Fibroblast of villous mesenchyme (primary cell): ENCODE data around the gene SPATA31C2. TPM values are rescaled to one million over a fixed set of nuclear protein-coding genes. Genes with fewer than 3 reads are reported as not detected.
"Not testable (repeated sequence)": the region's sequence is repeated elsewhere in the genome, so short reads cannot be mapped to it uniquely, and the experiment has no call there.

ENCODE experiments used
- DNase-seq: peaks from one replicate; pipeline ENCODE4 v3.0.0-alpha.2; 2010; ENCODE audit warnings: low read depth
- H3K4me3 ChIP-seq: 2 replicates; pipeline ENCODE4 v1.5.1; 2011; ENCODE audit warnings: low read depth, mild to moderate bottlenecking, low read length
- CTCF ChIP-seq: IDR thresholded peaks from 2 replicates; pipeline ENCODE4 v1.5.1; 2012; ENCODE audit warnings: low read depth, mild to moderate bottlenecking, low read length; ENCODE audit not compliant: insufficient read depth
- total RNA-seq: library from RNA; depleted of rRNA; stranded (reverse); fragments of >200 nt; gene quantifications from 2 replicates; pipeline ENCODE4 v1.2.3, GENCODE V29; 2012

SPATA31C2 gene
- under 0.01 TPM in 1 of 2 replicates, not detected in the other for total RNA-seq

DNA sequence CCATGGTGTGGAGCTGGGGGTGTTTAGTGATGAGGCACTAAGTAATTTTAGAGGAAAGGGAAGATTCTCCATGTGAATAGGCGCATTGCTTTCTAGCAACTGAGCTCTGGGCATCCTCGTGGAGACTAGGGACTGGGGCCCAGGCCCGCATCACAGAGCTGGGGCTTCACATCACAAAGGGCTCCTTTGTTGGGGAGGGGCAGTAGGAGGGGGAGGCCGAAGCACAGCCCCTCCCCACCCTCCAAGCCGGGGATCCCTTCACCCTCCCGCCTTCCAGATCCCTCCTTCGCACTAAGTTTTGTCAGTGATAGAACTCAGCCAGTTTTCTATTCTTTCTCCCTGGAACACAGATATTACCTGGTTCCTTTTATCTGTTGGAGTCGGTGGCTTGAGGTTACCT, at the start of gene SPATA31C2:
TSS of gene SPATA31C2 (minus strand) at position 101 of the 400 bp plus-strand sequence. CDS start at position 72, 29 bp downstream.
- not testable (repeated sequence) for DNase-seq, H3K4me3 ChIP-seq

DNA sequence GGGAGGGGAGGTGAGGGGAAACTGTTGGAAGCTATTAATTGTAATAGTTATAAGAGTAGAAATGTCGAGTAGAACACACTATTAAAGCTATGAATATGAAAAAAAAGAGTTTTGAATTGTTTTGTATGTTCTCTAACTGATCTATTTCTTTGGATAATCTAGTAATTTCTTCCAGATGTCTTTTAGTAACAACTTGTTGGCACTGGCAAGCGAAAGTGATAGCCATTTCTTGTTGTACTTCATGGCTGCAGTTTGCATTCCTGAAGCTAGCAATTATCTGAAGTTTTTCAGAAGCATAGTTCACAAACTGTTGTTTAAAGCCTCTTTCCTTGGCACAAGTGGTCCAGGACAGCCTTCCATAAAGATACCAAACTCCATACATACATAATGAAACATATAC, 49.4 kb upstream of the SPATA31C2 start:
- no peak overlapping the region for H3K4me3 ChIP-seq
- no peak for TF ChIP-seq CTCF
- no peak for DNase-seq

DNA sequence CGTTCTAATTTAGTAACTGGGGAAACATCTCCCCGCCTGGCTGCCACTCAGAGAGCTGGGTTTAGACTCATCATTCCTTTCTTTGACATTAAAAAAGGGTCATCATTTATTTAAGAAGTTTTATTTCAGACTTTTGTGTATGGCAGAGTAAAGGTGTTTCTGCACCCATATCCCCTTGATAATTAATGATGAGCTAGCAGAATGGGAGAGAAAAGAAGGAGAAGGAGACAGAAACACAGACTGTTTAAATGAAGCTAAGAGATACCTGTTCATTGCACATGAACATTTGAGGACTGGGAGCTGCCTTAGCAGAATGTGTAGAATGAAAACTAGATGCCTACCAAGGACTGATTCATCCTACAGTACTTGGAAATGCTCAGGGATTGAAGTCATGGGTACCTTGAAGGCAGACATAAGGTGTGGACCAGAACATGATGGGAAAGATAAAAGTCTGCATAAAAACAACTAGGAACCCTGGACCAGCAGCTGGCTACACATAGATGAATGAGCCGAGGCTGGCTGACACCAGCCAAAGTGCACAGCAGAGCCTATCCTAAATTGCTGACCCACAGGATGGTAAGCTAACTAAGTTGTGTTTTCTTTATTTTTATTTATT, 48.3 kb upstream of the SPATA31C2 start:
- H3K4me3 ChIP-seq: no peak overlapping the region
- no peak for TF ChIP-seq CTCF
- no peak for DNase-seq

DNA sequence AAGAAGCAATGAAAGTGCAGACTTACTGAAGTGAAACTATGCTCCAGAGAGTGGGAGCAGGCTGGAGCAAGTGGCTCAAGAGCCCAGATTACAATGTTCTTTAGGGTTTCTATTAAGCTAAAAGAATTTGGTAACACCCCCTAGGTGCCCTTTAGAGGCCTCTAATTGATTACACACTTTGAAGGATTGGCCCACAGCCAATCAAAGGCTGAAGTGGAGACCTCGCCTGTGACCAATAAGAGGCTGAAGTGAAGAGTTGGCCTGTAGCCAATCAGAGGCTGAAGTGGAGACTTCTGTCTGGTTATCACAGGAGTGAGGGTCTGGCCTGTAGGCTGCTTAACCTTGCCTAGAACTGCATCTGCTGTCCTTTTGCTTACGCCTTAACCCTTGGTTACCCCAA, 46.7 kb upstream of the SPATA31C2 start:
- no peak overlapping the region for H3K4me3 ChIP-seq
- no peak for TF ChIP-seq CTCF
- DNase-seq: no peak

GRCh38 chr9:88183798-88184495, 45.7 kb upstream of the SPATA31C2 start:
- TF ChIP-seq CTCF: no peak
- H3K4me3 ChIP-seq: no peak overlapping the region
- DNase-seq: no peak

DNA sequence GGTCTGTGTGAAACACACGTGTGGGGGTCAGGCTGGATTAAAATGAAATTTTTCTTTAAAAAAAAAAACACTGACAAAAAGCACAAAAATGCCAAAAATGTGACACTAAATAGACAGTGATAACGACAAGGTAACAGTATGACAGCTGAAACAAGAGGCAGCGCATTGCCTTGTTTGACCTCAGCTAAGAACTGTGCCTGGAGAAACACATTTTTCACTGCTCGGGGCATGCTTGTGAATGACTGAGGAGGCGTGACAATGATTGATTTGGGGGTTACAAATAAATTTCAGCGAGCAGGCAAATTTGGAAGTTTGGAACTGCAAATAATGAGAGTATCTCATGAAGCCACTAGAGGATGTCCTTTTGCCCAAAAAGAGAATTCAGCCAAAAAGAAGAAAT, 44.2 kb upstream of the SPATA31C2 start:
- H3K4me3 ChIP-seq: no peak overlapping the region
- DNase-seq: no peak
- no peak for TF ChIP-seq CTCF

GRCh38 chr9:88180081-88180765, 41.9 kb upstream of the SPATA31C2 start:
- no peak for DNase-seq
- no peak for TF ChIP-seq CTCF
- no peak overlapping the region for H3K4me3 ChIP-seq
